Hepatocyte (in vitro differentiated cells): ENCODE results near the gene TSSK3. TPM values are rescaled to one million over a fixed set of nuclear protein-coding genes. Genes with fewer than 3 reads are reported as not detected.

Experiments
- DNase-seq: peaks from one replicate; pipeline ENCODE4 v3.0.0-alpha.2; 2016; ENCODE audit warnings: low spot score
- H2AFZ ChIP-seq: fragments of 200-600 bp; sonication (generic); 2 replicates; pipeline ENCODE4 v1.6.0; 2016; ENCODE audit warnings: antibody characterized with exemption, mild to moderate bottlenecking
- H3K27ac ChIP-seq: fragments of 200-600 bp; sonication (generic); 2 replicates; pipeline ENCODE4 v1.5.1; 2016; ENCODE audit warnings: mild to moderate bottlenecking
- H3K27me3 ChIP-seq: fragments of 200-600 bp; sonication (generic); 2 replicates; pipeline ENCODE4 v1.6.1; 2016
- H3K36me3 ChIP-seq: fragments of 200-600 bp; sonication (generic); replicated peaks from 2 replicates; pipeline ENCODE4 v1.5.1; 2016; ENCODE audit warnings: low read depth; ENCODE audit not compliant: insufficient read depth
- H3K4me1 ChIP-seq: fragments of 200-600 bp; sonication (generic); 2 replicates; pipeline ENCODE4 v1.5.1; 2016; ENCODE audit warnings: mild to moderate bottlenecking, moderate library complexity; ENCODE audit not compliant: insufficient read depth
- H3K4me2 ChIP-seq: fragments of 200-600 bp; sonication (generic); 2 replicates; pipeline ENCODE4 v1.6.0; 2016
- H3K4me3 ChIP-seq: fragments of 200-600 bp; sonication (generic); 2 replicates; pipeline ENCODE4 v1.5.1; 2016; ENCODE audit warnings: mild to moderate bottlenecking
- H3K79me2 ChIP-seq: fragments of 200-600 bp; sonication (generic); 2 replicates; pipeline ENCODE4 v1.6.0; 2017; ENCODE audit warnings: mild to moderate bottlenecking
- H3K9me2 ChIP-seq: fragments of 200-600 bp; sonication (generic); replicated peaks from 2 replicates; pipeline ENCODE4 v1.6.0; 2017; ENCODE audit warnings: mild to moderate bottlenecking; ENCODE audit not compliant: insufficient read depth
- H3K9me3 ChIP-seq: fragments of 200-600 bp; sonication (generic); 2 replicates; pipeline ENCODE4 v1.5.1; 2016; ENCODE audit warnings: low read depth, mild to moderate bottlenecking
- H4K20me1 ChIP-seq: fragments of 200-600 bp; sonication (generic); 2 replicates; pipeline ENCODE4 v1.6.0; 2016; ENCODE audit warnings: mild to moderate bottlenecking; ENCODE audit not compliant: insufficient read depth, poor library complexity, severe bottlenecking
- EZH2 ChIP-seq: fragments of 200-600 bp; sonication (generic); IDR thresholded peaks from 2 replicates; pipeline ENCODE4 v1.6.1; 2016; ENCODE audit warnings: antibody characterized with exemption, mild to moderate bottlenecking, borderline replicate concordance
- EZH2phosphoT487 ChIP-seq: fragments of 200-600 bp; sonication (generic); IDR thresholded peaks from one replicate; pipeline ENCODE4 v1.6.1; 2018; ENCODE audit warnings: antibody characterized with exemption, mild to moderate bottlenecking, low read depth, moderate library complexity; ENCODE audit not compliant: unreplicated experiment, severe bottlenecking
- WGBS: methylation state at CpG from one replicate; pipeline ENCODE4 v1.1.6; 2016; ENCODE audit warnings: low lambda C conversion rate; ENCODE audit errors: missing lambda C conversion rate; 5-methylcytosine and 5-hydroxymethylcytosine counted together
- polyA plus RNA-seq: library from polyadenylated mRNA; unstranded; fragments of >200 nt; fragmentation: Nextera tagmentation; extraction: Ambion mirVana; gene quantifications from 2 replicates; pipeline ENCODE4 v1.2.1, GENCODE V29; 2016
- total RNA-seq: library from RNA; depleted of rRNA; stranded (reverse); fragments of >200 nt; gene quantifications from 2 replicates; pipeline ENCODE4 v1.2.3, GENCODE V29; 2014
- TF ChIP-seq, protein P1 (sequence below): fragments of 200-600 bp; sonication (generic); IDR thresholded peaks from 2 replicates; pipeline ENCODE4 v1.5.1; 2016; ENCODE audit warnings: antibody characterized with exemption, mild to moderate bottlenecking; ENCODE audit not compliant: poor library complexity

Gene TSSK3
- total and polyA plus RNA-seq, 2 experiments from 2014 or later: 1.4 TPM

DNA sequence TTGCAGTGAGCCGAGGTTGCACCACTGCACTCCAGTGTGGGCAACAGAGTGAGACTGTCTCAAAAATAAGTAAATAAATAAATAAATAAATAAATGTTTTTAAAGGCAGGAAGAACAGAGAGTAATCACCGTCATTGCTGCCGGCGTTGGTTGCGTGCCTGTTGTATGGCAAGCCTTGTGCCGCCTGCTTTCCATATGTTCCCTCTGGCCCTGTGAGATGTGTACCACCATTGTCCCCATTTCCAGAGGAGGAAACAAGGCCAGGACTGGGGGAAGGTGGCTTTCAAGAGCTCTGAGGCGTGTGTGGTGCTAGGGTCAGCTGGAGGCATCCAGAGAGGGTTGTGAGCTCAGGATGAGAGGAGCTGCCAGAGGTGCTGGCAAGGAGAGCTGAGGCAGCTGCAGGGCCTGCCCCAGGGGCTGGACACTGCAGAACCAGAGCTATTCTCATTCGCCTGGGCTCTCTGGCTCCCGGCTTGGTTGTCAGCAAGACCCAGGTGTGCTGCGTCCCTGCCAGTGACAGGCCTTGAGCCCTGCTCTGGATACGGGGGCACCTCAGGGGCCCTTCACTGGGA is 21.1 kb upstream of the TSSK3 start:
- Histone ChIP-seq H3K4me2 (no peak overlapping the region), H4K20me1 (no peaks in the 10 kb centered on the region), H3K79me2 (no peaks in the 10 kb centered on the region), H3K27ac (no peak overlapping the region), H3K9me3 (no peaks in the 10 kb centered on the region), H2AFZ (no peak overlapping the region), H3K27me3 (no peaks in the 10 kb centered on the region), H3K4me3 (no peak overlapping the region), H3K36me3 (no peaks in the 10 kb centered on the region), H3K4me1 (peaks cover 8% of the 10 kb centered on the region), H3K9me2 (no peaks in the 10 kb centered on the region)
- TF ChIP-seq EZH2phosphoT487: no peak
- no peak for TF ChIP-seq EZH2
- TF ChIP-seq, protein P1, sequence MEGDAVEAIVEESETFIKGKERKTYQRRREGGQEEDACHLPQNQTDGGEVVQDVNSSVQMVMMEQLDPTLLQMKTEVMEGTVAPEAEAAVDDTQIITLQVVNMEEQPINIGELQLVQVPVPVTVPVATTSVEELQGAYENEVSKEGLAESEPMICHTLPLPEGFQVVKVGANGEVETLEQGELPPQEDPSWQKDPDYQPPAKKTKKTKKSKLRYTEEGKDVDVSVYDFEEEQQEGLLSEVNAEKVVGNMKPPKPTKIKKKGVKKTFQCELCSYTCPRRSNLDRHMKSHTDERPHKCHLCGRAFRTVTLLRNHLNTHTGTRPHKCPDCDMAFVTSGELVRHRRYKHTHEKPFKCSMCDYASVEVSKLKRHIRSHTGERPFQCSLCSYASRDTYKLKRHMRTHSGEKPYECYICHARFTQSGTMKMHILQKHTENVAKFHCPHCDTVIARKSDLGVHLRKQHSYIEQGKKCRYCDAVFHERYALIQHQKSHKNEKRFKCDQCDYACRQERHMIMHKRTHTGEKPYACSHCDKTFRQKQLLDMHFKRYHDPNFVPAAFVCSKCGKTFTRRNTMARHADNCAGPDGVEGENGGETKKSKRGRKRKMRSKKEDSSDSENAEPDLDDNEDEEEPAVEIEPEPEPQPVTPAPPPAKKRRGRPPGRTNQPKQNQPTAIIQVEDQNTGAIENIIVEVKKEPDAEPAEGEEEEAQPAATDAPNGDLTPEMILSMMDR: no peak
- 91% methylated on average over 11 of the region's 11 CpGs for WGBS
- no peak for DNase-seq

DNA sequence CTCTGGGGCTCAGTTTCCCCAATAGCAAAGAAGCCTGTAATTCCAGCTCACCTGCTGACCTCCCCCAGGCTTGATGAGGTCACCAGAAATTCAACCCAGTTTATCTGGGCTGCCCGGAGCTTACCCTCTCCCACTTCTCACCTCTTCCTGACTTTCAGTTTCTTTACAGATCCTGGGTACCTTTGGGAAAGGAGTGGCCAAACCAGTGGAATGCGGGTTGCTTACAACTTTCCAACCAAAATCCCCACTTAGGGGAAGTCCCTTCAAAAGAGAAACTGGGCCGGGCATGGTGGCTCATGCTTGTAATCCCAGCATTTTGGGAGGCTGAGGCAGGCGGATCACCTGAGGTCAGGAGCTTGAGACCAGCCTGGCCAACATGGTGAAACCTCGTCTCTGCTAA is 20.4 kb upstream of the TSSK3 start:
- H3K27me3 ChIP-seq: no peaks in the 10 kb centered on the region
- TF ChIP-seq EZH2phosphoT487 (no peak), EZH2 (no peak)
- TF ChIP-seq, protein P1: no peak
- peaks cover 8% of the 10 kb centered on the region for H3K4me1 ChIP-seq
- DNase-seq: no peak
- no peaks in the 10 kb centered on the region for H3K9me3 ChIP-seq
- H3K79me2 ChIP-seq: no peaks in the 10 kb centered on the region
- H3K4me3 ChIP-seq: no peak overlapping the region
- H3K9me2 ChIP-seq: no peaks in the 10 kb centered on the region
- H3K36me3 ChIP-seq: no peaks in the 10 kb centered on the region
- no peak overlapping the region for H2AFZ ChIP-seq
- no peak overlapping the region for H3K4me2 ChIP-seq
- H4K20me1 ChIP-seq: no peaks in the 10 kb centered on the region
- no peak overlapping the region for H3K27ac ChIP-seq
- 73% methylated on average over 5 of the region's 5 CpGs for WGBS

GRCh38 chr1:32342704-32343103 is 19.6 kb upstream of the TSSK3 start:
- Histone ChIP-seq H3K27me3 (no peaks in the 10 kb centered on the region), H3K4me1 (peaks cover 8% of the 10 kb centered on the region), H3K4me2 (no peak overlapping the region), H3K36me3 (no peaks in the 10 kb centered on the region), H3K4me3 (no peak overlapping the region), H4K20me1 (no peaks in the 10 kb centered on the region), H3K79me2 (no peaks in the 10 kb centered on the region), H3K9me2 (no peaks in the 10 kb centered on the region), H2AFZ (no peak overlapping the region), H3K9me3 (no peaks in the 10 kb centered on the region), H3K27ac (no peak overlapping the region)
- DNase-seq: no peak
- TF ChIP-seq, protein P1: no peak
- TF ChIP-seq EZH2 (no peak), EZH2phosphoT487 (no peak)
- 96% methylated on average over 10 of the region's 10 CpGs for WGBS
